ENCODE data around the gene THOC6.
"Not testable (repeated sequence)": the region's sequence is repeated elsewhere in the genome, so short reads cannot be mapped to it uniquely, and the experiment has no call there.

THOC6 gene

DNA sequence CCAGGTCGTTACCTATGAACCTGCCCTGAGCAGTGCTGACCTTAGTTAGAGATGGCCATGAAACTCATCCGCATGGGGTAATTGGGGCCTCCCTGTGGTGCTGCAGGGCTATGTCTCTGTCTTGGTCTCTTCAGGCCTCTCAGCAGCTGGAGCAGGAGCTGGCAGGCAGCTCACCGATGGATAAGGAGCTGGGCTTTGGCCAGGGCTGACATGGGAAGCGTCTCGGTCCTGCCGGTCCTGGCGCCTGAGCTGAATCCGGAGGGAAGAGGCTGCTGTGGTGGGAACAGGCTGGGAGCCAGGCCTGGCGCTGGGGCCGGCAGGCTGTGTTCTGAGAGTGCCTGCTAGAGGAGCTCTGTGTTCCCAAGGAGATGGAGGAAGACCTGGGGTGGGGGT is 51.7 kb downstream of the THOC6 start:
- no peak for DNase-seq

DNA sequence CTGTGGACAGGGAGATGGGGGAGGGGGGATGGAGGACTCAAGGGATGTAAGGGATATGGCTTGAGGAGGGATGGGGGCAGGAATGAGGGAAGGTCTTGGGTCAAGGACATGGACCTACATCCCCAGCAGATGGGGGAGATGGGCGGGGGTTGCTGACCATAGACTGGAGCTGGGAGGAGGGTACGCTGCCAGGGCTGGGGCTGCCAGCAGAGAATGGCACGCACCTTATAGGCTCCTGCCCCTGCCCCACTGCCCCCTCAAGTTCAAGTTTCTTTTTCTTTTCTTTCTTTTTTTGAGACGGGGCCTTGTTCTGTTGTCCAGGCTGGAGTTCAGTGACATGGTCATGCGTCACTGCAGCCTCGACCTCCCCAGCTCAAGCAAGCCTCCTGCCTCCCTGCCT is 52.1 kb downstream of the THOC6 start:
- not testable (repeated sequence) for DNase-seq

DNA sequence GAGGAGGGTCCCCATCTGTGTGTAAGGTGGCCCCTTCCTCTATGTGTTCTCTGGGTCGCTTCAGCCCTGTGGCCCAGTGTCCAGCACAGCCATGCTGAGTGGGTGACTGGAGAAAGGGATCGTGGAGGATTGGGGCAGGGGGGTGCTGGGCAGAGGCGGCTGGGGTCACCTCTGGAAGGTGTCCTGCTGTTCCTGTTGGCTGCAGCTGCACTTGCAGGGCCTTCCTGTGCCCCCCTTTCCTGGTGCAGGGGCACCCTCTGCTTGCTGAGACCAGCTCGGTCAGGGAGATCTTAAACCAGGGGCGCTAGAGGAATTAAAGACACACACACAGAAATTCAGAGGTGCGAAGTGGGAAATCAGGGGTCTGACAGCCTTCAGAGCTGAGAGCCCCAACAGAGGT is 52.7 kb downstream of the THOC6 start:
- no peak for DNase-seq
